ENCODE measurements around the gene P2RX3.

The P2RX3 gene

DNA sequence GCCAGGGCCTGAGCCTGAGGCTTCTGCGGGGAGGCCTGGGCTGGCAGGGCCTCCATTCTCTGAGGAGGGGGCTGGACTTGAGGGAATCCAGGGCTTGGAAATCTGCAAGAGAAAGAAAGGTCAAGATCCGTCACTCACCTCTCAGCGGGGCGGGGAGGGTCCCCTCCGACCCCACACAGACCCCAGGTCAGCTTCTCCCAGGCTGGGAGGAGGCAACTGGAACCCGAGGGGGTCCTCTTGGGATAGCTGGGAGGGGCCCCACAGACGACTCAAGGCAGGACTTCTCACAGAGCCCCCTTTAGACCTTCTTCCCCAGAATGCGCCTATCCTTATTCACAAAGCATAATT lies 24.4 kb upstream of the P2RX3 start:
- CTCF ChIA-PET = interaction anchor here (0.7 kb wide), 1 partner anchor 180 kb away, joined by 3 read pairs; no protein-coding TSS in a partner anchor
- POLR2A ChIA-PET = interaction anchor here (2.3 to 3.9 kb wide), 2 partner anchors 10 to 22 kb away, joined by 11 to 95 read pairs; partner anchors contain the start of genes SSRP1 and TNKS1BP1
- Histone ChIP-seq H3K27ac (ENCODE audit: extremely low read depth, low read depth, low read length) (no peak overlapping the region), H3K4me1 (ENCODE audit: control insufficient read depth, insufficient read depth, low read length) (no peaks in the 10 kb centered on the region), H3K36me3 (ENCODE audit: control insufficient read depth in 2 of 2, insufficient read depth in 1 of 2, low read length in 2 of 2) (peaks cover 0 to 88% of the 10 kb centered on the region in 2 experiments; a peak in 1 of 3 replicates), H3K4me3 (ENCODE audit: low read depth, low read length) (no peak overlapping the region), H3K9me3 (ENCODE audit: control insufficient read depth, insufficient read depth, low read depth, low read length) (no peaks in the 10 kb centered on the region)
- TF ChIP-seq SP2 (tag by site-specific recombination; IDR thresholded peaks at IDR 0.05) (no peak), ZNF449 (tag by site-specific recombination; IDR thresholded peaks at IDR 0.05) (no peak), ZBTB26 (tag by site-specific recombination; optimal IDR thresholded peaks at IDR 0.05) (no peak), KLF9 (tag by site-specific recombination; IDR thresholded peaks at IDR 0.05; ENCODE audit: low read depth) (no peak), ZEB2 (tag by site-specific recombination; IDR thresholded peaks at IDR 0.05) (no peak), ZNF292 (tag by site-specific recombination; IDR thresholded peaks at IDR 0.05; ENCODE audit: borderline replicate concordance, low read depth) (no peak), ZNF623 (tag by site-specific recombination; IDR thresholded peaks at IDR 0.05) (no peak), ZNF785 (tag by site-specific recombination; IDR thresholded peaks at IDR 0.05) (no peak), ZBTB44 (tag by site-specific recombination; IDR thresholded peaks at IDR 0.05) (no peak), ZNF843 (tag by site-specific recombination; IDR thresholded peaks at IDR 0.05) (no peak), ZXDB (tag by site-specific recombination; IDR thresholded peaks at IDR 0.05) (no peak), ZNF138 (tag by site-specific recombination; IDR thresholded peaks at IDR 0.05; ENCODE audit: borderline replicate concordance) (no peak), ZNF626 (tag by site-specific recombination; IDR thresholded peaks at IDR 0.05) (no peak)
- TF ChIP-seq, protein P1, sequence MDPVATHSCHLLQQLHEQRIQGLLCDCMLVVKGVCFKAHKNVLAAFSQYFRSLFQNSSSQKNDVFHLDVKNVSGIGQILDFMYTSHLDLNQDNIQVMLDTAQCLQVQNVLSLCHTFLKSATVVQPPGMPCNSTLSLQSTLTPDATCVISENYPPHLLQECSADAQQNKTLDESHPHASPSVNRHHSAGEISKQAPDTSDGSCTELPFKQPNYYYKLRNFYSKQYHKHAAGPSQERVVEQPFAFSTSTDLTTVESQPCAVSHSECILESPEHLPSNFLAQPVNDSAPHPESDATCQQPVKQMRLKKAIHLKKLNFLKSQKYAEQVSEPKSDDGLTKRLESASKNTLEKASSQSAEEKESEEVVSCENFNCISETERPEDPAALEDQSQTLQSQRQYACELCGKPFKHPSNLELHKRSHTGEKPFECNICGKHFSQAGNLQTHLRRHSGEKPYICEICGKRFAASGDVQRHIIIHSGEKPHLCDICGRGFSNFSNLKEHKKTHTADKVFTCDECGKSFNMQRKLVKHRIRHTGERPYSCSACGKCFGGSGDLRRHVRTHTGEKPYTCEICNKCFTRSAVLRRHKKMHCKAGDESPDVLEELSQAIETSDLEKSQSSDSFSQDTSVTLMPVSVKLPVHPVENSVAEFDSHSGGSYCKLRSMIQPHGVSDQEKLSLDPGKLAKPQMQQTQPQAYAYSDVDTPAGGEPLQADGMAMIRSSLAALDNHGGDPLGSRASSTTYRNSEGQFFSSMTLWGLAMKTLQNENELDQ (tag by site-specific recombination; IDR thresholded peaks at IDR 0.05; ENCODE audit: low read depth) = no peak
- TF ChIP-seq, protein P2, sequence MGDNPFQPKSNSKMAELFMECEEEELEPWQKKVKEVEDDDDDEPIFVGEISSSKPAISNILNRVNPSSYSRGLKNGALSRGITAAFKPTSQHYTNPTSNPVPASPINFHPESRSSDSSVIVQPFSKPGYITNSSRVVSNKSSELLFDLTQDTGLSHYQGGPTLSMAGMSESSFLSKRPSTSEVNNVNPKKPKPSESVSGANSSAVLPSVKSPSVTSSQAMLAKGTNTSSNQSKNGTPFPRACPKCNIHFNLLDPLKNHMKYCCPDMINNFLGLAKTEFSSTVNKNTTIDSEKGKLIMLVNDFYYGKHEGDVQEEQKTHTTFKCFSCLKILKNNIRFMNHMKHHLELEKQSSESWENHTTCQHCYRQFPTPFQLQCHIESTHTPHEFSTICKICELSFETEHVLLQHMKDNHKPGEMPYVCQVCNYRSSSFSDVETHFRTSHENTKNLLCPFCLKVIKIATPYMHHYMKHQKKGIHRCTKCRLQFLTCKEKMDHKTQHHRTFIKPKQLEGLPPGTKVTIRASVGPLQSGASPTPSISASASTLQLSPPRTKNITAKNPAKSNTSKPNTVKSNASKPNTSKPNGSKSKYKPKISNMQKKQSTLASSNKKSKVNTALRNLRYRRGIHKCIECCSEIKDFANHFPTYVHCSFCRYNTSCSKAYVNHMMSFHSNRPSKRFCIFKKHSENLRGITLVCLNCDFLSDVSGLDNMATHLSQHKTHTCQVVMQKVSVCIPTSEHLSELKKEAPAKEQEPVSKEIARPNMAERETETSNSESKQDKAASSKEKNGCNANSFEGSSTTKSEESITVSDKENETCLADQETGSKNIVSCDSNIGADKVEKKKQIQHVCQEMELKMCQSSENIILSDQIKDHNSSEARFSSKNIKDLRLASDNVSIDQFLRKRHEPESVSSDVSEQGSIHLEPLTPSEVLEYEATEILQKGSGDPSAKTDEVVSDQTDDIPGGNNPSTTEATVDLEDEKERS (tag by site-specific recombination; IDR thresholded peaks at IDR 0.05) = no peak
